ENCODE data around the gene VGLL4. TPM values are rescaled to one million over a fixed set of nuclear protein-coding genes. Genes with fewer than 3 reads are reported as not detected.
"Not testable (repeated sequence)": the region's sequence is repeated elsewhere in the genome, so short reads cannot be mapped to it uniquely, and the experiment has no call there.

VGLL4 gene
- total RNA-seq, 2 experiments from 2014 or later, result 36.1 to 74.5 TPM

DNA sequence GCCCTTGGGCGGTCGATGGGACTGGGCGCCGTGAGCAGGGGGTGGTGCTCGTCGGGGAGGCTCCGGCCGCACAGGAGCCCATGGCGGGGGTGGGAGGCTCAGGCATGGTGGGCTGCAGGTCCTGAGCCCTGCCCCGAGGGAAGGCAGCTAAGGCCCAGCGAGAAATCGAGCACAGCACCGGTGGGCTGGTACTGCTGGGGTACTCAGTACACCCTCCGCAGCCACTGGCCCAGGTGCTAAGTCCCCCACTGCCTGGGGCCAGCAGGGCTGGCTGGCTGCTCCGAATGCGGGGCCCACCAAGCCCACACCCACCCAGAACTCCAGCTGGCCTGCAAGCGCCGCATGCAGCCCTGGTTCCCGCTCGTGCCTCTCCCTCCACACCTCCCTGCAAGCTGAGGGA lies 132.1 kb downstream of the VGLL4 start:
- DNase-seq (ENCODE audit: low spot score); H3K9me3 ChIP-seq (ENCODE audit: low read length); BruUV-seq (replicated peaks); H3K4me3 ChIP-seq (ENCODE audit: low read depth, low read length, poor library complexity, severe bottlenecking); H4K20me1 ChIP-seq (ENCODE audit: insufficient read depth, low read length); H3K27ac ChIP-seq (ENCODE audit: low read depth, low read length, poor library complexity, severe bottlenecking); H3K79me2 ChIP-seq (ENCODE audit: insufficient read depth, low read depth, low read length); H3K36me3 ChIP-seq (ENCODE audit: insufficient read depth, low read length); CTCF ChIA-PET (ENCODE audit: unreplicated experiment); H2AFZ ChIP-seq (ENCODE audit: low read length); H3K9me2 ChIP-seq (ENCODE audit: insufficient read depth, low read length); intact Hi-C loops (cut with micrococcal nuclease; ENCODE audit: unreplicated experiment); H3K4me2 ChIP-seq (ENCODE audit: low read length): not testable (repeated sequence)
- POLR2A ChIA-PET, result interaction anchor here (0.5 kb wide), 1 partner anchor 211 kb away, joined by 3 read pairs; no protein-coding TSS in a partner anchor
- peaks cover 23% of the 10 kb centered on the region for H3K4me1 ChIP-seq (ENCODE audit: insufficient read depth, low read length, poor library complexity, severe bottlenecking)

- peak overlapping the region; percentile 29 for H3K4me3 ChIP-seq (ENCODE audit: low read depth, low read length, poor library complexity, severe bottlenecking)
- no peaks in the 10 kb centered on the region for H3K9me2 ChIP-seq (ENCODE audit: insufficient read depth, low read length)
- H3K79me2 ChIP-seq (ENCODE audit: insufficient read depth, low read depth, low read length), result no peaks in the 10 kb centered on the region
- H3K9me3 ChIP-seq (ENCODE audit: low read length), result no peaks in the 10 kb centered on the region
- peak overlapping the region; percentile 68 for H3K27ac ChIP-seq (ENCODE audit: low read depth, low read length, poor library complexity, severe bottlenecking)
- no peak overlapping the region for H2AFZ ChIP-seq (ENCODE audit: low read length)
- no peak for DNase-seq (ENCODE audit: low spot score)
- intact Hi-C loops (cut with micrococcal nuclease; ENCODE audit: unreplicated experiment), result no loop called here
- no peaks in the 10 kb centered on the region for H3K36me3 ChIP-seq (ENCODE audit: insufficient read depth, low read length)
- no peak for TF ChIP-seq CTCF (conservative IDR thresholded peaks at IDR 0.05; ENCODE audit: low read length)
- H3K4me1 ChIP-seq (ENCODE audit: insufficient read depth, low read length, poor library complexity, severe bottlenecking), result peaks cover 28% of the 10 kb centered on the region
- peak overlapping the region; percentile 70 for H3K4me2 ChIP-seq (ENCODE audit: low read length)
- ChIA-PET POLR2A (interaction anchor here (0.6 to 0.8 kb wide), 2 partner anchors 43 to 316 kb away, joined by 3 to 4 read pairs; no protein-coding TSS in a partner anchor), CTCF (ENCODE audit: unreplicated experiment) (no interaction called here)
- no TSS peak for BruUV-seq (replicated peaks)
- no peaks in the 10 kb centered on the region for H4K20me1 ChIP-seq (ENCODE audit: insufficient read depth, low read length)
Observed at GRCh38 chr3:11510356-11510755, 133.4 kb downstream of the VGLL4 start.

- ChIA-PET CTCF (ENCODE audit: unreplicated experiment) (no interaction called here), POLR2A (interaction anchor here (0.8 kb wide), 1 partner anchor 43 kb away, joined by 4 read pairs; no protein-coding TSS in a partner anchor)
- no TSS peak for BruUV-seq (replicated peaks)
- Histone ChIP-seq H3K4me2 (ENCODE audit: low read length) (peak overlapping the region; percentile 70), H2AFZ (ENCODE audit: low read length) (no peak overlapping the region), H4K20me1 (ENCODE audit: insufficient read depth, low read length) (no peaks in the 10 kb centered on the region), H3K4me1 (ENCODE audit: insufficient read depth, low read length, poor library complexity, severe bottlenecking) (peaks cover 28% of the 10 kb centered on the region), H3K36me3 (ENCODE audit: insufficient read depth, low read length) (no peaks in the 10 kb centered on the region), H3K27ac (ENCODE audit: low read depth, low read length, poor library complexity, severe bottlenecking) (peak overlapping the region; percentile 68), H3K4me3 (ENCODE audit: low read depth, low read length, poor library complexity, severe bottlenecking) (peak overlapping the region; percentile 29), H3K79me2 (ENCODE audit: insufficient read depth, low read depth, low read length) (no peaks in the 10 kb centered on the region), H3K9me3 (ENCODE audit: low read length) (no peaks in the 10 kb centered on the region), H3K9me2 (ENCODE audit: insufficient read depth, low read length) (no peaks in the 10 kb centered on the region)
- TF ChIP-seq CTCF (conservative IDR thresholded peaks at IDR 0.05; ENCODE audit: low read length) (no peak), EZH2phosphoT487 (IDR thresholded peaks at IDR 0.05; ENCODE audit: borderline replicate concordance, low read depth, low read length) (no peak)
- intact Hi-C loops (cut with micrococcal nuclease; ENCODE audit: unreplicated experiment), result no loop called here
- peak; percentile 82 for DNase-seq (ENCODE audit: low spot score)
Observed at GRCh38 chr3:11510001-11510340, 133.7 kb downstream of the VGLL4 start.

Data from OCI-LY7 (cell line).